Nucleus accumbens (tissue), 56 donors: ENCODE measurements around the gene SYNM.
"Not testable (repeated sequence)": the region's sequence is repeated elsewhere in the genome, so short reads cannot be mapped to it uniquely, and the experiment has no call there.

Experiments used
- DNase-seq, 56 donors: peaks; one replicate each; lab custom pipeline; 2025; lab: John Stamatoyannopoulos, UW

SYNM gene

GRCh38 chr15:99104788-99105513 lies at the start of gene SYNM:
Gene SYNM, plus strand, starts transcription at chr15:99105080. Its CDS starts 120 bp downstream, at chr15:99105200.
- DNase-seq: peak in 54 of 56 donors; percentile 10 to 89 (median 66)

- no peak for DNase-seq
These were observed 49.2 kb upstream of the SYNM start for GRCh38 chr15:99055555-99056134.

- DNase-seq: no peak
These were observed 47.9 kb upstream of the SYNM start for GRCh38 chr15:99057020-99057419.

- peak in 16 of 56 donors; percentile 4 to 59 (median 18) for DNase-seq
These were observed 47.0 kb upstream of the SYNM start for GRCh38 chr15:99057697-99058420.

- DNase-seq: peak in 5 of 56 donors; percentile 34 to 61 (median 53)
These were observed 46.4 kb upstream of the SYNM start for GRCh38 chr15:99058421-99058870.

GRCh38 chr15:99059010-99059981 lies 45.6 kb upstream of the SYNM start:
- peak in 44 of 56 donors; percentile 14 to 81 (median 46) for DNase-seq

- not testable (repeated sequence) for DNase-seq
These were observed 44.7 kb upstream of the SYNM start for GRCh38 chr15:99060186-99060585.

GRCh38 chr15:99062226-99062625 lies 42.7 kb upstream of the SYNM start:
- no peak for DNase-seq

GRCh38 chr15:99068186-99068585 lies 36.7 kb upstream of the SYNM start:
- no peak for DNase-seq

GRCh38 chr15:99070208-99070607 lies 34.7 kb upstream of the SYNM start:
- DNase-seq: no peak

GRCh38 chr15:99071091-99071680 lies 33.7 kb upstream of the SYNM start:
- no peak for DNase-seq

- DNase-seq: no peak
These were observed 31.7 kb upstream of the SYNM start for GRCh38 chr15:99073008-99073717.

GRCh38 chr15:99074446-99074845 lies 30.4 kb upstream of the SYNM start:
- no peak for DNase-seq

GRCh38 chr15:99075059-99075652 lies 29.7 kb upstream of the SYNM start:
- not testable (repeated sequence) for DNase-seq

GRCh38 chr15:99076109-99076508 lies 28.8 kb upstream of the SYNM start:
- no peak for DNase-seq

GRCh38 chr15:99076555-99077308 lies 28.1 kb upstream of the SYNM start:
- peak in 40 of 56 donors; percentile 4 to 53 (median 26) for DNase-seq

- DNase-seq: no peak
These were observed 22.1 kb upstream of the SYNM start for GRCh38 chr15:99082798-99083197.

- DNase-seq: no peak
These were observed 19.9 kb upstream of the SYNM start for GRCh38 chr15:99084965-99085364.
